NCI-H2227 (cell line): ENCODE results near the gene SOD1.

Experiments used
- DNase-seq: peaks from one replicate; lab custom pipeline; 2025; ENCODE audit not compliant: unreplicated experiment; lab: John Stamatoyannopoulos, UW

Gene SOD1

GRCh38 chr21:31682620-31683019, 23.1 kb downstream of the SOD1 start:
- no peak for DNase-seq

- DNase-seq = no peak
Measured at GRCh38 chr21:31683029-31683428, 23.5 kb downstream of the SOD1 start.

GRCh38 chr21:31684918-31685317, 25.4 kb downstream of the SOD1 start:
- no peak for DNase-seq

- DNase-seq = no peak
Measured at GRCh38 chr21:31686272-31686915, 26.9 kb downstream of the SOD1 start.

GRCh38 chr21:31687108-31687507, 27.6 kb downstream of the SOD1 start:
- no peak for DNase-seq

- DNase-seq = no peak
Measured at GRCh38 chr21:31688603-31689368, 29.3 kb downstream of the SOD1 start.

- no peak for DNase-seq
Measured at GRCh38 chr21:31693222-31693621, 33.7 kb downstream of the SOD1 start.

- DNase-seq = no peak
Measured at GRCh38 chr21:31696424-31696823, 36.9 kb downstream of the SOD1 start.

GRCh38 chr21:31698461-31698860, 39.0 kb downstream of the SOD1 start:
- DNase-seq = no peak

- no peak for DNase-seq
Measured at GRCh38 chr21:31700040-31700439, 40.5 kb downstream of the SOD1 start.

- DNase-seq = no peak
Measured at GRCh38 chr21:31706562-31706961, 47.1 kb downstream of the SOD1 start.

- DNase-seq = no peak
Measured at GRCh38 chr21:31707499-31707898, 48.0 kb downstream of the SOD1 start.

- DNase-seq = no peak
Measured at GRCh38 chr21:31708541-31708940, 49.0 kb downstream of the SOD1 start.

GRCh38 chr21:31710586-31710985, 51.1 kb downstream of the SOD1 start:
- DNase-seq = no peak

- no peak for DNase-seq
Measured at GRCh38 chr21:31711326-31711725, 51.8 kb downstream of the SOD1 start.

GRCh38 chr21:31711745-31712285, 52.3 kb downstream of the SOD1 start:
- no peak for DNase-seq

GRCh38 chr21:31713115-31713514, 53.6 kb downstream of the SOD1 start:
- DNase-seq = no peak

GRCh38 chr21:31713973-31714740, 54.7 kb downstream of the SOD1 start:
- no peak for DNase-seq

- no peak for DNase-seq
Measured at GRCh38 chr21:31714741-31715365, 55.4 kb downstream of the SOD1 start.

GRCh38 chr21:31716106-31716505, 56.6 kb downstream of the SOD1 start:
- DNase-seq = no peak
